K562 (cell line): ENCODE results near the gene MAP4K1. TPM values are rescaled to one million over a fixed set of nuclear protein-coding genes. Genes with fewer than 3 reads are reported as not detected.

Source experiments
- C11orf30 ChIP-seq: fragments of 450-650 bp; IDR thresholded peaks from 2 replicates; pipeline ENCODE4 v1.6.1; 2016; ENCODE audit warnings: low read depth, mild to moderate bottlenecking
- CSDE1 ChIP-seq, 2 experiments: fragments of 450-650 bp; IDR thresholded peaks; 2 replicates each; pipeline ENCODE4 v1.6.1; 2016; ENCODE audit warnings: mild to moderate bottlenecking in 1 of 2
- HDGF ChIP-seq: fragments of 450-650 bp; IDR thresholded peaks from 2 replicates; pipeline ENCODE4 v1.6.1; 2016
- KAT7 ChIP-seq: sonication (generic); formaldehyde crosslinking; IDR thresholded peaks from 2 replicates; pipeline ENCODE4 v1.8.0; 2022; ENCODE audit warnings: missing genetic modification reagents, mild to moderate bottlenecking, borderline replicate concordance
- NR2C1 ChIP-seq, 2 experiments: fragments of 450-650 bp; IDR thresholded peaks; 2 replicates each; pipeline ENCODE4 v1.6.1; 2017; ENCODE audit warnings: mild to moderate bottlenecking in 2 of 2, antibody characterized with exemption in 1 of 2, inconsistent platforms in 1 of 2, missing compliant biosample characterization in 1 of 2, missing genetic modification characterization in 1 of 2
- SUPT5H ChIP-seq: fragments of 450-650 bp; IDR thresholded peaks from 2 replicates; pipeline ENCODE4 v1.6.1; 2016
- TFAP4 ChIP-seq: sonication (generic); formaldehyde crosslinking; IDR thresholded peaks from 2 replicates; pipeline ENCODE4 v1.8.0; 2022; ENCODE audit warnings: missing genetic modification reagents, mild to moderate bottlenecking, moderate library complexity, borderline replicate concordance
- ZC3H8 ChIP-seq: fragments of 450-650 bp; IDR thresholded peaks from 2 replicates; pipeline ENCODE4 v1.6.1; 2017
- ZNF398 ChIP-seq: fragments of 250-450 bp; sonication (Bioruptor Pico); IDR thresholded peaks from 2 replicates; pipeline ENCODE4 v1.8.0; 2021; ENCODE audit warnings: moderate library complexity, mild to moderate bottlenecking, inconsistent platforms
- polyA plus RNA-seq, 8 experiments: library from polyadenylated mRNA; depleted of rRNA in 4 of 8; stranded (reverse) in 5 of 8; unstranded in 3 of 8; fragments of >200 nt; fragmentation: Nextera tagmentation in 2 of 8; fragmentation: Illumina TruSeq in 1 of 8; extraction: Ambion mirVana in 2 of 8; extraction: Trizol in 1 of 8; gene quantifications; 2 replicates each; pipeline versions ENCODE4 v1.2.1 to v1.2.3, GENCODE V29; 2011 to 2014; ENCODE audit warnings: inconsistent platforms in 1 of 8, missing spikeins in 1 of 8
- total RNA-seq, 7 experiments: library from RNA; depleted of rRNA in 6 of 7; stranded (reverse); fragments of >200 nt in 6 of 7; fragmentation: Illumina TruSeq in 2 of 7; extraction: Trizol in 2 of 7; gene quantifications; 2 replicates each; pipeline versions ENCODE4 v1.2.1 to v1.2.3, GENCODE V29; 2011 to 2021; ENCODE audit warnings: low replicate concordance in 1 of 7
- TF ChIP-seq, protein P1 (sequence below), 2 experiments: fragments of 450-650 bp; IDR thresholded peaks; 2 replicates each; pipeline ENCODE4 v1.6.1; 2016; ENCODE audit warnings: mild to moderate bottlenecking in 2 of 2, borderline replicate concordance in 1 of 2, low read depth in 1 of 2, moderate library complexity in 1 of 2
- TF ChIP-seq, protein P2 (sequence below): sonication (generic); formaldehyde crosslinking; IDR thresholded peaks from 2 replicates; pipeline ENCODE4 v1.8.1; 2022; ENCODE audit warnings: missing genetic modification reagents
- TF ChIP-seq, protein P3 (sequence below): fragments of 250-450 bp; sonication (Bioruptor Pico); IDR thresholded peaks from 2 replicates; pipeline ENCODE4 v1.4.0; 2020; ENCODE audit warnings: borderline replicate concordance

The MAP4K1 gene
- total and polyA plus RNA-seq, 9 of the 15 experiments (the other 6 are each of a cell fraction or from before 2014, with no cell fraction given), result 0.14 to 3.2 (median 0.73) TPM; not detected in 1

DNA sequence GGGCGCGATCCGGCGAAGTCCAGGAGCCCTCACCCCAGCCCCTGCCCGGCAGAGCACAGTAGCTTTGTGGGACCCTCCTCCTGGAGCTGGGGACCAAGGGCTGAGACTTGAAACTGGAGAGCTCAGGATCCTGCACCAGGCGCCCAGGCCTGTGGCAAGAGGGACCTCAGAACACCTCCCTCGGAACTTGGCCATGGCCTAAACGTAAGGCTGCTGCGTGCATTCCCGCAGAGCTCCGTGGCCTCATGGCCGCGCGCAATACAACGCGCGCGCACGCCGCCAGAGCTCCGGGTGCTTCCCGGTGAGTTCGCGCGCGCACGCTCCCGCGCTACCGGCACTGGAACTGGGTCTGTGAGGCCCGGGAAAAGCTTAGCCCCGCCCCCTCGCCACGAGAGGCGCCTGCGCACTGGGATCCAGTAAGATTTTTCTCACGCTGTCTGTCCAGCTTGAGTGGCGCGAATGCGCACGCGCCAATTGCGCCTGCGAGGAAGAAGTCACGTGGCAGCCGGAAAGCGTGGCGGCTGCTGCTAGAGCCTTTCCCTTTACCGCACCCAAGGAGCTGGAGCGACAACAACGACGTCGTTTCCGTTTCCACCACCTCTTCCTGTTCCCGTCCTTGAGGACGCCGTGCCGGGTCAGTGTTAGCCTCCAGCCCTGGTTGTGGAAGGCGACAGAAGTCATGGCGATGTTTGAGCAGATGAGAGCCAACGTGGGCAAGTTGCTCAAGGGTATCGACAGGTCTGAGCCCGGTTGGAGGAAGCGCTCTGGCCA is 1.0 kb upstream of the MAP4K1 start, which contains the start of gene EIF3K (continued):
- TF ChIP-seq, protein P1, sequence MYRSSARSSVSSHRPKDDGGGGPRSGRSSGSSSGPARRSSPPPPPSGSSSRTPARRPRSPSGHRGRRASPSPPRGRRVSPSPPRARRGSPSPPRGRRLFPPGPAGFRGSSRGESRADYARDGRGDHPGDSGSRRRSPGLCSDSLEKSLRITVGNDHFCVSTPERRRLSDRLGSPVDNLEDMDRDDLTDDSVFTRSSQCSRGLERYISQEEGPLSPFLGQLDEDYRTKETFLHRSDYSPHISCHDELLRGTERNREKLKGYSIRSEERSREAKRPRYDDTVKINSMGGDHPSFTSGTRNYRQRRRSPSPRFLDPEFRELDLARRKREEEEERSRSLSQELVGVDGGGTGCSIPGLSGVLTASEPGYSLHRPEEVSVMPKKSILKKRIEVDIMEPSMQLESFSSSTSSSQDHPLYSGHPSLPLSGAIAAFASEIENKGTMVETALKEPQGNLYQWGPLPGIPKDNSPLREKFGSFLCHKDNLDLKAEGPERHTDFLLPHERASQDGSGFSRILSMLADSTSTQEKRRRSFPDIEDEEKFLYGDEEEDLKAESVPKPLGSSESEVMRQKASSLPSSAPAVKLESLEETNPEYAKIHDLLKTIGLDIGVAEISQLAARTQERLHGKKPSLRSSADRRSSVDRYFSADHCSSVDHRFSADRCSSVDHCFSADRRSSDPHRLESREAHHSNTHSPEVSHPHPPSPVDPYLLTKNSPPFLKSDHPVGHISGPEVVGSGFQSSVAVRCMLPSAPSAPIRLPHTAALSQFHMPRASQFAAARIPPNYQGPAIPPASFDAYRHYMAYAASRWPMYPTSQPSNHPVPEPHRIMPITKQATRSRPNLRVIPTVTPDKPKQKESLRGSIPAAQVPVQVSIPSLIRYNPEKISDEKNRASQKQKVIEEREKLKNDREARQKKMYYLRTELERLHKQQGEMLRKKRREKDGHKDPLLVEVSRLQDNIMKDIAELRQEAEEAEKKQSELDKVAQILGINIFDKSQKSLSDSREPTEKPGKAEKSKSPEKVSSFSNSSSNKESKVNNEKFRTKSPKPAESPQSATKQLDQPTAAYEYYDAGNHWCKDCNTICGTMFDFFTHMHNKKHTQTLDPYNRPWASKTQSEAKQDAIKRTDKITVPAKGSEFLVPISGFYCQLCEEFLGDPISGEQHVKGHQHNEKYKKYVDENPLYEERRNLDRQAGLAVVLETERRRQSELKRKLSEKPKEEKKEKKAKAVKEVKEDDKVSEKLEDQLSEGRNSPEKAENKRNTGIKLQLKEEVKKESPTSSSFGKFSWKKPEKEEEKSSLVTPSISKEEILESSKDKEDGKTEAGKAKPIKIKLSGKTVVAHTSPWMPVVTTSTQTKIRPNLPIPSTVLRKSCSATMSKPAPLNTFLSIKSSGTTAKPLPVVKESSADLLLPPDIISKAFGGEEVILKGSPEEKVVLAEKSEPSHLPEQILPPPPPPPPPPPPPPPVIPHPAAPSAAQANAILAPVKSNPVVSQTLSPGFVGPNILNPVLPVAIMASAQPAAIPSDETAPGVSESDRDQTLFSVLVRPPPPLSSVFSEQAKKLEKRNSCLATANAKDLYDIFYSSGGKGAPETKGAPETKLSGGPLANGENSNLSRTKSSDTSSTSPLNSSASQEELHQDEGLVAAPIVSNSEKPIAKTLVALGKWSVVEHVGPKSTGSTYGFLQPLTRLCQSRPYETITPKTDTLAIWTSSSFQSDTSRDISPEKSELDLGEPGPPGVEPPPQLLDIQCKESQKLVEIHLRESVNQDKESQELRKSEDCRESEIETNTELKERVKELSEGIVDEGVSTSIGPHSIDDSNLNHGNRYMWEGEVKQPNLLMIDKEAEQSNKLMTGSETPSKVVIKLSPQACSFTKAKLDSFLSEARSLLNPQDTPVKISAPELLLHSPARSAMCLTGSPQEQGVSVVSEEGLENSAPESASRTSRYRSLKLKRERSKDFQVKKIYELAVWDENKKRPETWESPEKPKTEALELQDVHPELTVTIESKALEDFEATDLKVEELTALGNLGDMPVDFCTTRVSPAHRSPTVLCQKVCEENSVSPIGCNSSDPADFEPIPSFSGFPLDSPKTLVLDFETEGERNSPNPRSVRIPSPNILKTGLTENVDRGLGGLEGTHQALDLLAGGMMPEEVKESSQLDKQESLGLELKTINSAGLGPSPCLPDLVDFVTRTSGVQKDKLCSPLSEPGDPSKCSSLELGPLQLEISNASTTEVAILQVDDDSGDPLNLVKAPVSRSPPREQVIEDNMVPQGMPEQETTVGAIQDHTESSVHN (IDR thresholded peaks at IDR 0.05; ENCODE audit: borderline replicate concordance in 1 of 2, low read depth in 1 of 2), result no peak
- peak; percentile 79; the same call in 1 of the 2 replicates for TF ChIP-seq TFAP4 (CRISPR knock-in tag)
- TF ChIP-seq NR2C1 (IDR thresholded peaks at IDR 0.05), result no peak
- TF ChIP-seq NR2C1 (tag; IDR thresholded peaks at IDR 0.05), result no peak
- TF ChIP-seq, protein P2, sequence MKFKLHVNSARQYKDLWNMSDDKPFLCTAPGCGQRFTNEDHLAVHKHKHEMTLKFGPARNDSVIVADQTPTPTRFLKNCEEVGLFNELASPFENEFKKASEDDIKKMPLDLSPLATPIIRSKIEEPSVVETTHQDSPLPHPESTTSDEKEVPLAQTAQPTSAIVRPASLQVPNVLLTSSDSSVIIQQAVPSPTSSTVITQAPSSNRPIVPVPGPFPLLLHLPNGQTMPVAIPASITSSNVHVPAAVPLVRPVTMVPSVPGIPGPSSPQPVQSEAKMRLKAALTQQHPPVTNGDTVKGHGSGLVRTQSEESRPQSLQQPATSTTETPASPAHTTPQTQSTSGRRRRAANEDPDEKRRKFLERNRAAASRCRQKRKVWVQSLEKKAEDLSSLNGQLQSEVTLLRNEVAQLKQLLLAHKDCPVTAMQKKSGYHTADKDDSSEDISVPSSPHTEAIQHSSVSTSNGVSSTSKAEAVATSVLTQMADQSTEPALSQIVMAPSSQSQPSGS (CRISPR knock-in tag), result no peak
- no peak for TF ChIP-seq ZNF398 (CRISPR knock-in tag)
- no peak for TF ChIP-seq ZC3H8
- peak; percentile 96 for TF ChIP-seq SUPT5H
- TF ChIP-seq, protein P3, sequence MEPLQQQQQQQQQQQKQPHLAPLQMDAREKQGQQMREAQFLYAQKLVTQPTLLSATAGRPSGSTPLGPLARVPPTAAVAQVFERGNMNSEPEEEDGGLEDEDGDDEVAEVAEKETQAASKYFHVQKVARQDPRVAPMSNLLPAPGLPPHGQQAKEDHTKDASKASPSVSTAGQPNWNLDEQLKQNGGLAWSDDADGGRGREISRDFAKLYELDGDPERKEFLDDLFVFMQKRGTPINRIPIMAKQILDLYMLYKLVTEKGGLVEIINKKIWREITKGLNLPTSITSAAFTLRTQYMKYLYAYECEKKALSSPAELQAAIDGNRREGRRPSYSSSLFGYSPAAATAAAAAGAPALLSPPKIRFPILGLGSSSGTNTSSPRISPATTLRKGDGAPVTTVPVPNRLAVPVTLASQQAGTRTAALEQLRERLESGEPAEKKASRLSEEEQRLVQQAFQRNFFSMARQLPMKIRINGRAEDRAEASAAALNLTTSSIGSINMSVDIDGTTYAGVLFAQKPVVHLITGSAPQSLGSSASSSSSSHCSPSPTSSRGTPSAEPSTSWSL (CRISPR knock-in tag), result no peak
- peak; percentile 91 for TF ChIP-seq C11orf30
- no peak for TF ChIP-seq CSDE1 (IDR thresholded peaks at IDR 0.05)
- TF ChIP-seq HDGF, result 0 out of 2 replicates have a peak, but pooled peaks have one; percentile 32
- TF ChIP-seq KAT7 (CRISPR knock-in tag), result no peak; the same call in 1 of the 2 replicates
